Sigmoid colon (tissue), 4 donors: ENCODE data around the gene HOXB2.
A peak's percentile ranks its signal among the peaks of the same experiment; 100 is the strongest.

Experiments
- CTCF ChIP-seq, 4 experiments: fragments of 450-650 bp in 3 of 4; fragments of 200-600 bp in 1 of 4; IDR thresholded peaks; one replicate each; pipeline ENCODE4 v1.5.1; 2016 to 2019; ENCODE audit warnings: antibody characterized with exemption in 4 of 4, mild to moderate bottlenecking in 3 of 4, moderate library complexity in 2 of 4
- EP300 ChIP-seq, 4 donors: sonication (generic); formaldehyde crosslinking; IDR thresholded peaks; one replicate each; pipeline ENCODE4 v1.6.1; 2017; ENCODE audit warnings: antibody characterized with exemption in 4 of 4
- POLR2A ChIP-seq, 2 donors: fragments of 450-650 bp; IDR thresholded peaks; one replicate each; pipeline ENCODE4 v1.6.1; 2016; ENCODE audit warnings: antibody characterized with exemption in 2 of 2, mild to moderate bottlenecking in 2 of 2, moderate library complexity in 2 of 2
- POLR2AphosphoS5 ChIP-seq, 4 donors: sonication (generic); formaldehyde crosslinking; IDR thresholded peaks; one replicate each; pipeline ENCODE4 v1.6.1; 2017; ENCODE audit warnings: antibody characterized with exemption in 4 of 4

GRCh38 chr17:48555258-48556228, 10.6 kb upstream of the HOXB2 start:
- TF ChIP-seq CTCF (IDR thresholded peaks at IDR 0.05) (peak in 2 of 4 experiments; percentile 17 to 55), EP300 (IDR thresholded peaks at IDR 0.05) (no peak), POLR2A (IDR thresholded peaks at IDR 0.05) (no peak), POLR2AphosphoS5 (IDR thresholded peaks at IDR 0.05) (peak; percentile 67 to 80 (median 76))
